ENCODE measurements around the gene FBXO2.

- TF ChIP-seq CTCF (IDR thresholded peaks at IDR 0.05) (no peak), POLR2AphosphoS5 (IDR thresholded peaks at IDR 0.05; ENCODE audit: low read depth, low read length) (no peak), REST (IDR thresholded peaks at IDR 0.05; ENCODE audit: insufficient read depth in 1 of 2, low read depth in 2 of 2, low read length in 1 of 2) (no peak), SIN3A (IDR thresholded peaks at IDR 0.05; ENCODE audit: borderline replicate concordance, insufficient read depth, low read depth, low read length) (no peak)
Measured at GRCh38 chr1:11628767-11629166, 25.5 kb downstream of the FBXO2 start.
